ENCODE data around the gene UNC5B.

UNC5B gene
- long read RNA-seq, donor 1, full-length matches to known transcripts, result 2 of 36 reads
- long read RNA-seq, donor 1, partial matches to known transcripts, result 18 of 36 reads
- long read RNA-seq, donor 1, other reads (novel, unspliced or antisense), result 16 of 36 reads
- long read RNA-seq, donor 2, full-length matches to known transcripts, result 2 of 24 reads
- long read RNA-seq, donor 2, partial matches to known transcripts, result 22 of 24 reads
- long read RNA-seq, donor 2, other reads (novel, unspliced or antisense), result 0 of 24 reads
- long read RNA-seq, donor 3, full-length matches to known transcripts, result 1 of 10 reads
- long read RNA-seq, donor 3, partial matches to known transcripts, result 9 of 10 reads
- long read RNA-seq, donor 3, other reads (novel, unspliced or antisense), result 0 of 10 reads
- long read RNA-seq, donor 4, full-length matches to known transcripts, result 2 of 10 reads
- long read RNA-seq, donor 4, partial matches to known transcripts, result 8 of 10 reads
- long read RNA-seq, donor 4, other reads (novel, unspliced or antisense), result 0 of 10 reads
- long read RNA-seq, donor 5, full-length matches to known transcripts, result 6 of 63 reads
- long read RNA-seq, donor 5, partial matches to known transcripts, result 43 of 63 reads
- long read RNA-seq, donor 5, other reads (novel, unspliced or antisense), result 14 of 63 reads
- long read RNA-seq, donor 6, full-length matches to known transcripts, result 1 of 27 reads
- long read RNA-seq, donor 6, partial matches to known transcripts, result 26 of 27 reads
- long read RNA-seq, donor 6, other reads (novel, unspliced or antisense), result 0 of 27 reads
- long read RNA-seq, donor 7, full-length matches to known transcripts, result 1 of 42 reads
- long read RNA-seq, donor 7, partial matches to known transcripts, result 41 of 42 reads
- long read RNA-seq, donor 7, other reads (novel, unspliced or antisense), result 0 of 42 reads
- long read RNA-seq, donor 8, full-length matches to known transcripts, result 3 of 23 reads
- long read RNA-seq, donor 8, partial matches to known transcripts, result 20 of 23 reads
- long read RNA-seq, donor 8, other reads (novel, unspliced or antisense), result 0 of 23 reads

- DNase-seq, result peak; percentile 84
These were observed at the start of gene UNC5B for GRCh38 chr10:71212318-71213126. UNC5B (plus strand) TSS chr10:71212570; CDS start chr10:71212986, 416 bp downstream.

- DNase-seq, result no peak
These were observed 38.9 kb upstream of the UNC5B start for GRCh38 chr10:71173466-71173865.

- DNase-seq, result no peak
These were observed 35.7 kb upstream of the UNC5B start for GRCh38 chr10:71176661-71177060.

DNA sequence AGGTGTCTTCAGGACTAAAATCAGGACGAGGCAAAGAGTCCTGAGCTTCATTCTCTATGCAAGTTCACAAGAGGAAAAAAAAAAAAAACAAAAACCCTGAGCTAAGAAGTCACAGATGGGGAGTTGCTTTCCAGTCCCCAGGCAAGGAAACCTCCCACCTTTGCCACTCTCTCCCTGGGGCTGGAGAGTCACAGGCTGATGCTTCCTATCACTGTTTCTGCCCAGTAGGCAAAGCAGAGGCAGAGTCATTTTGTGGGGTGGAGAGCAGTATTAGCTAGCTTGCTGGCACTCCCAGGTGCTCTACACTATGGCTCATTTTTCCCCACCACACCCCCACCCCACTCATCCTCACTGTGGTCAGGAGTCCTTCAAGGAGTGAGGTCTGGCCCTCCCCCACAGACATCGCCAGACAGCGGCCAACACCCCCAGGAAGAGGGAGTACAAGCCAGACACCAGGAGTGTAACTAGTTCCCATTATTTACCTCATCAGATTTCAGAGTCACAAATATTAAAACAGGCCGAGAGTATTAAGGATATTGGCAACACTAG, 34.6 kb upstream of the UNC5B start:
- DNase-seq, result no peak

GRCh38 chr10:71178880-71179279, 33.5 kb upstream of the UNC5B start:
- no peak for DNase-seq

DNA sequence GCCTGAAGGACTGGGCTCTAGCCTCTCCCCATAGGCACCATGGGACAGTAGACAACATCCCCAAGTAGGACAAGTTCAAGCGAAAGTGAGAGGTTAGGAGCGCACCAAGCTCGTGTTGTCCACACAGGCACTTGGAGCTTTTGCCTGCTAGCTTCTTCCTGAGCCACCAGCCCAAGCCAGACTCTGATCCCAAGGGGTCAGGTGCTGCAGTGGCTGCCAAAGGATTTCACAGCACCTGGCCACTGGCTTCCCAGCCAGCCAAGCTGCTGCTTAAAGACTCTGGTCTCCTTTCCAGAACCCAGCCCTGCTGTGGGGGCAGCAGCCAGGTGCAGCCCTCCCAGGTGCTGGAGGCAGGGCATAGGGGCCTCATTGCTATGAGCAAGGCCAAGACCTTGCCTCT, 33.0 kb upstream of the UNC5B start:
- no peak for DNase-seq

- DNase-seq, result no peak
These were observed 27.9 kb upstream of the UNC5B start for GRCh38 chr10:71184421-71184820.

GRCh38 chr10:71185209-71185608, 27.2 kb upstream of the UNC5B start:
- DNase-seq, result no peak

- no peak for DNase-seq
These were observed 25.2 kb upstream of the UNC5B start for GRCh38 chr10:71187197-71187596.

GRCh38 chr10:71187600-71187999, 24.8 kb upstream of the UNC5B start:
- no peak for DNase-seq

DNA sequence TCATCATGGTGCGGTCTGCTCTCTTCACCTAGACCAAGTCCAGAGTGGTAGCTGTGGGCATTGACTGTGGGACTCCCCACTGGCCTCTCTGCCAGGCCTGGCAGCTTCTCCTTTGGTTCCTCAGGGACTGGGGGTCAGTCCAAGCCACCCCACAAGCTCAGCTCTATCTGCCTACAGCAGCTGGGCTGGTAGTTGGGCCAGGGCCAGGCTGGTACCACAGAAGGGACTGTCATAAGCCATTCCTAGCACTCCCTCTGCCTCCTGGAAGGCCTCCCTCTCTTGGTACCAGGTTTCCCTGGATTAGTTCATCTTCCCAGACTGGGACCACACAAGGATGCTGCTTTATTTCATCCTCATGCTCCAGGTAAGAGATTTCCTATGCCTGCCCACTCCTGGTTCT, 24.2 kb upstream of the UNC5B start:
- DNase-seq, result no peak

DNA sequence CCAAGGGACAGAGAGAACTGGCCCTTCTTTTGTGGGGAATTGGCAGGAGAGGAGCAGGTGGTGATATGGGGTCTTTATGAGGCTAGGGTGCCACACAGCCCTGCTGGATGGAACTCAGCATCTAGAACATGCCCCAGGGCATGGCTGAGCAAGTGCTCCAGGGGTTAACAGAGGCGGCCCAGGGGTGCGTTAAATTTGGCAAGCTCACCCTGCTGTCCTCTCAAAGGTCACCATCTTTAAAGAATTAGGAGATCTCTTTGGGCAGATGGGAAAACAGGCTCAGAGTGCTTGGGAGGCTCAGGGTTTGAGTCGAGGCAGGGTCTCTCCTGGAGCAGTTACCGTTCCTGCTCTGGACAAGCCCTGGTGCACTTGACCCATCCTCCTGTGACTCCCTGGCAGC, 21.4 kb upstream of the UNC5B start:
- DNase-seq, result no peak

DNA sequence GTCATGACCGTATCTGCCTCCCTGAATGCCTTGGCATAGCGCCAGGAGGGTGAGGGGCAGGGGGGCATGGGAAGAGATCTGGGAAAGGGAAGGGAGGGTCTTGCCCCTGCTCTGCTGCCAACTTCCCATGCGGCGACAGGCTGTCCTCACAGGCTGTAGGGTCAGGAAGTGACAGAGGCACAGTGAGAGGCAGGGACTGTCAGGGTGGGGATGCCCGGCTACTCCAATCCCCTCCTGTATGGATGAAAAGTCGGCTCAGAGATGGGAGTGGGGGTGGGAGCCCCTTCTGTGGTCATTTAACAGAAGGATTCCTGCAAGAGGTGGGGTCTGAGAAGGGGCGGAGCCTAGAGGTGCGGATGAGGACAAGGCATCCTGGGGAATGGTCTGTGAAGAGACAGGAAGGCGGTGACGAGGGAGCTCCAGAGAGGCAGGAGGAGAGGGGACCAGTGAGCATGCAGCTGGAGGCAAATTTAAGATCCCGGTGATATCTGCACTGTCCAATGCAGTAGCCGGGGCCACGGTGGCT, 20.8 kb upstream of the UNC5B start:
- peak; percentile 32 for DNase-seq

DNA sequence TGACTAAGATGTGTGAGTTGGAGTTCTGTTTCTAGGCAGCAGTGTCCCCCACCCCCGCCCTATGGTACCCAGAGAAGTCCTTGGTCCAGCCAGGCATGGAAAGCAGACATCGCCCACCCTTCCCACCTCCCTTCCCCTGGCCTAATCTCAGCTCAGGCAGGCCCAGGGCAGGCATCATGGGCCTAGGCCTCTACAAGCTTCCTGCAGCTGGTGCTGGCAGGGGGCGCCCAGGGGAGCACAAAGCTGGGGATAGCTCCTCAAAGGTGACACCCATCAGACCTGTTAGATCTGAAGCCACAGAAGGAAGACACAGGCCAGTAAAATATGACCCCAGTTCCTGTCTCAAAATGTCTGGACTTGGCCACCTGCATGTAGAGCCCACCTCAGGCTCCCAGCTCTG, 18.9 kb upstream of the UNC5B start:
- no peak for DNase-seq

- DNase-seq, result no peak
These were observed 14.4 kb upstream of the UNC5B start for GRCh38 chr10:71197955-71198354.

DNA sequence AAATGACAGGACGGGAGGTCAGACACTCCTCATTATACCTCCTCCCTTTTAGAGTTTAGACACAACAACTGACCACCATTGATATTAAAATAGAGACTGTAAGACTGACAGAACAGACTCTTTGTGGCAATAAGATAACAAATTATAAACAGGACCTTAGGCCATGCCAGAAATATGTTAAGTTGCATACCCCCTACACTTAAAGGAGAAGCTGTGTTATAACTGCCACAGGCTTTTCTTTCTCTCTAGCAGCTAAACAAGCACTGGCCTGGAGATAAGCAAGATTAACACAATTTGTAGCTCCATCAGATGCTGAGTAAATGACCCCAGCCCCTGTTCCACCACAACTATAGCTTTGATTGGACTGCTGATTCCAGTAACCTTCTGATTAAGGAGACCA, 10.5 kb upstream of the UNC5B start:
- no peak for DNase-seq

GRCh38 chr10:71202314-71202713, 10.1 kb upstream of the UNC5B start:
- DNase-seq, result no peak

DNA sequence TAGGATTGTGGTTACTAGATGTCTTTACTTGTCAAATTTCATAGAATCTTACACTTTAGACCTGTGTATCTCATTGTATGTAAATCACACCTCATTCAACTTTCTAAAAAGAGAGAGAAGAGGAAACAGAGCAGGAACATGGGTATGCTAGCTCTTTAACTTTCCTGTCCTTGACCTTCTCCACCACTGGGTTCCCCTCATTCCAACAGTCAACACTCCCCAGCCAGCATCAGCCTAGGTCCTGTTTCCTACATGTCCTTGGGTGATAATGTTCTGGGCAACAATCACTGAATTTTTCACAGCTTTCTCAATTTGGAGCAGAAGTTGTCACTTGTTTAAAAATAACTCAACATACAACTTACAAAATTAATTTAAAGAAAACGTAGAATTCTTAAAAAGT, 9.2 kb upstream of the UNC5B start:
- DNase-seq, result no peak

- no peak for DNase-seq
These were observed 8.7 kb upstream of the UNC5B start for GRCh38 chr10:71203716-71204115.

GRCh38 chr10:71204746-71205145, 7.6 kb upstream of the UNC5B start:
- no peak for DNase-seq

DNA sequence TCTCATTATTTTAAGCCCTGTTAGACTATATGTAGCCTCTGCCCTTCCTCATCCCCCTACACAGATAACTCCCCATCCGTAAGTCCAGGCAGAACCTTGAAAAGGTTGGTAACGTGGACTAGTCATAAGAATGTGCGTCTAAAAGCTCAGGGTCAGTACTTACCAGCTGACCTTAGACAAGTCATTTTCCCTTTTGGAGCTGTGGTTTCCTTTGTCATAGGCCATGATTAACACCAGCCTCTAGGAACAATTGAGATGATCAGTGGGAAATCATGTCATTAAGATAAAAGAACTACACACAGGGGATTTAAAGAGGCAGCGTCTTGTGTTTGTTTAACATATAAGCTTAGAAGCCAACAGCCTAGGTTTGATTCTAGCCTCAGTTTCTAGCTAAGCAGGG, 6.9 kb upstream of the UNC5B start:
- DNase-seq, result no peak

DNA sequence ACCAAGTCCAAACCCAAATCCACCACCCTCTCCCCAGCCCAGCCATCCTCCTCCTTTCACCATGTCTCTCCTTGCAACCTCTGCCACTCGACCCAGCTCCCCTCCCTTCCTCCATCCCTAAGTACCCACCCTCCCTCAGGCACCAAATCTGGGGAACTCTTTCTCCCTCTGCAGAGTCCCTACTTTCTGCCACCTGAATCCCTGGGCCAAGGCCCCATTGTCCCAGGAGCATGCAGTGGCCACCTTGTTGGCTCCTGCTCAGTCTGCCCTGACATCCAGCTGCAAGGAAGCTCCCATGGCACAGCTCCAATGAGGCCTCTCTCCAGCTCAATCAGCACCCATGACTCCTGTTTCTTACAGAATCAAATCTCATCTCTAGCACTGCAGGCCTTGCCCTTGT, 5.5 kb upstream of the UNC5B start:
- DNase-seq, result no peak

Measured in right kidney (tissue), 9 donors.